K562 (cell line): ENCODE measurements around the gene MFAP5. TPM values are rescaled to one million over a fixed set of nuclear protein-coding genes. Genes with fewer than 3 reads are reported as not detected.

Experiments
- ATAC-seq: fragments of 200-7000 bp; cut with Tn5 transposase; 3 replicates; pipeline ENCODE4 v1.9.1; 2020; ENCODE audit warnings: moderate library complexity
- BruUV-seq: library from RNA; stranded (reverse); fragments of 400-500 nt; replicated peaks from 2 replicates; lab custom pipeline; 2021; lab: Mats Ljungman, UMichigan
- CTCF ChIA-PET: fragments of 300-600 bp; formaldehyde crosslinking; extraction: SDS; loops from one replicate; lab custom pipeline; 2021; ENCODE audit warnings: low intra/inter-chr PET ratio; lab: Yijun Ruan, JAX
- POLR2A ChIA-PET: fragments of 300-600, 350-650 bp; sonication (Branson Sonifier 250); formaldehyde crosslinking; extraction: SDS; loops from one replicate; lab custom pipeline; 2021; ENCODE audit warnings: antibody characterized with exemption, inconsistent platforms; lab: Yijun Ruan, JAX
- DNase-seq, 4 experiments: peaks; one replicate each; pipeline versions ENCODE4 v3.0.0 to v3.0.0-alpha.2; 2011 to 2018; ENCODE audit warnings: low spot score in 3 of 4, mixed read lengths in 3 of 4; ENCODE audit errors: extremely low read depth in 1 of 4
- FAIRE-seq: peaks from 2 replicates; lab custom pipeline; 2011; peaks lifted over from hg19 to GRCh38; lab: Jason Lieb, UNC
- H2AFZ ChIP-seq: 2 replicates; pipeline ENCODE4 v1.6.0; 2011; ENCODE audit warnings: low read depth, low read length, control low read depth, inconsistent platforms
- H3K27ac ChIP-seq: fragments of 200-600 bp; 3 replicates; pipeline ENCODE4 v1.8.0; 2011; ENCODE audit warnings: low read depth, mild to moderate bottlenecking, control low read depth, inconsistent platforms, low read length, moderate library complexity, mixed read lengths; ENCODE audit errors: extremely low read depth
- H3K27me3 ChIP-seq, 2 experiments: fragments of 300-600 bp in 1 of 2; 2 replicates in 1 of 2; 3 replicates in 1 of 2; pipeline versions ENCODE4 v1.6.0 to v1.8.0; 2011; ENCODE audit warnings: inconsistent platforms in 2 of 2, low read length in 2 of 2, mild to moderate bottlenecking in 1 of 2, mixed read lengths in 1 of 2, moderate library complexity in 1 of 2; ENCODE audit not compliant: control insufficient read depth in 2 of 2, insufficient read depth in 2 of 2
- H3K36me3 ChIP-seq: fragments of 300-600 bp; 3 replicates; pipeline ENCODE4 v1.8.0; 2011; ENCODE audit warnings: mild to moderate bottlenecking, low read length, inconsistent platforms; ENCODE audit not compliant: control insufficient read depth, insufficient read depth
- H3K4me1 ChIP-seq, 2 experiments: fragments of 200-600 bp in 1 of 2; replicated peaks in 1 of 2; 2 replicates in 1 of 2; 3 replicates in 1 of 2; pipeline versions ENCODE4 v1.5.1 to v1.8.0; 2011; ENCODE audit warnings: inconsistent platforms in 2 of 2, low read length in 2 of 2, mild to moderate bottlenecking in 1 of 2, mixed read lengths in 1 of 2, moderate library complexity in 1 of 2; ENCODE audit not compliant: control insufficient read depth in 2 of 2, insufficient read depth in 2 of 2
- H3K4me2 ChIP-seq: 2 replicates; pipeline ENCODE4 v1.6.1; 2011; ENCODE audit warnings: low read length, control low read depth, inconsistent platforms, mixed read lengths; ENCODE audit not compliant: insufficient read depth
- H3K4me3 ChIP-seq: fragments of 200-600 bp; sonication (generic), shearing (Covaris generic); 2 replicates; pipeline ENCODE4 v1.5.1; 2016; ENCODE audit warnings: control low read depth, inconsistent platforms
- H3K79me2 ChIP-seq: fragments of 200-600 bp; 3 replicates; pipeline ENCODE4 v1.8.0; 2011; ENCODE audit warnings: low read length, inconsistent platforms; ENCODE audit not compliant: control insufficient read depth, insufficient read depth
- H3K9ac ChIP-seq, 2 experiments: 2 replicates each; pipeline versions ENCODE4 v1.6.0 to v1.6.1; 2011; ENCODE audit warnings: low read depth in 2 of 2, low read length in 2 of 2, control low read depth in 1 of 2, inconsistent platforms in 1 of 2, mild to moderate bottlenecking in 1 of 2, mixed read lengths in 1 of 2; ENCODE audit not compliant: insufficient read depth in 1 of 2
- H3K9me1 ChIP-seq: one replicate; pipeline ENCODE4 v1.6.0; 2011; ENCODE audit warnings: inconsistent platforms, mild to moderate bottlenecking, low read length, moderate library complexity; ENCODE audit not compliant: control insufficient read depth, insufficient read depth
- H3K9me3 ChIP-seq: replicated peaks from 2 replicates; pipeline ENCODE4 v1.5.1; 2011; ENCODE audit warnings: low read depth, low read length, inconsistent platforms; ENCODE audit not compliant: control insufficient read depth, insufficient read depth
- H4K20me1 ChIP-seq: replicated peaks from 2 replicates; pipeline ENCODE4 v1.6.1; 2011; ENCODE audit warnings: low read length, inconsistent platforms, mixed read lengths; ENCODE audit not compliant: control insufficient read depth, insufficient read depth
- CEBPG ChIP-seq, 3 experiments: fragments of 200-800 bp in 1 of 3; sonication (Bioruptor generic) in 1 of 3; sonication (generic) in 1 of 3; formaldehyde crosslinking in 1 of 3; IDR thresholded peaks in 2 of 3; conservative IDR thresholded peaks in 1 of 3; 2 replicates each; pipeline versions ENCODE4 v1.6.1 to v1.8.0; 2016 to 2022; ENCODE audit warnings: missing compliant biosample characterization in 2 of 3, missing genetic modification characterization in 2 of 3, mild to moderate bottlenecking in 1 of 3, missing genetic modification reagents in 1 of 3
- CREBBP ChIP-seq: IDR thresholded peaks from one replicate; pipeline ENCODE4 v1.6.1; 2012; ENCODE audit warnings: low read depth, mild to moderate bottlenecking, control low read depth, inconsistent platforms, low read length
- DMBX1 ChIP-seq: fragments of 250-450 bp; sonication (Bioruptor Pico); IDR thresholded peaks from 2 replicates; pipeline ENCODE4 v1.8.0; 2022; ENCODE audit warnings: inconsistent platforms, mild to moderate bottlenecking, moderate library complexity, borderline replicate concordance
- DNMT1 ChIP-seq: fragments of 450-650 bp; IDR thresholded peaks from 2 replicates; pipeline ENCODE4 v1.6.1; 2016; ENCODE audit warnings: antibody characterized with exemption, mild to moderate bottlenecking
- GABPB2 ChIP-seq: fragments of 250-450 bp; sonication (Bioruptor Pico); conservative IDR thresholded peaks from 2 replicates; pipeline ENCODE4 v1.5.1; 2021; ENCODE audit warnings: mild to moderate bottlenecking
- MTF1 ChIP-seq: fragments of 250-450 bp; sonication (Bioruptor Pico); IDR thresholded peaks from 2 replicates; pipeline ENCODE4 v1.9.0; 2021; ENCODE audit warnings: moderate library complexity, mild to moderate bottlenecking, inconsistent platforms, borderline replicate concordance
- PTTG1 ChIP-seq: fragments of 450-650 bp; IDR thresholded peaks from 2 replicates; pipeline ENCODE4 v1.6.1; 2016; ENCODE audit warnings: low read depth, mild to moderate bottlenecking, missing genetic modification characterization, missing compliant biosample characterization
- SETDB1 ChIP-seq: IDR thresholded peaks from one replicate; pipeline ENCODE4 v1.6.1; 2012; ENCODE audit warnings: low read length, control low read depth, inconsistent platforms
- ZBTB7A ChIP-seq: IDR thresholded peaks from 2 replicates; pipeline ENCODE4 v1.6.1; 2011; ENCODE audit warnings: low read depth, mild to moderate bottlenecking, low read length, moderate library complexity, borderline replicate concordance; ENCODE audit not compliant: control insufficient read depth
- whole genome bisulfite sequencing: fragments of 100-300 bp; shearing (Covaris generic); methylation state at CpG from one replicate; pipeline ENCODE4 v1.1.6; 2016; ENCODE audit warnings: low coverage, mixed read lengths; ENCODE audit not compliant: insufficient coverage; ENCODE audit errors: missing lambda C conversion rate; 5-methylcytosine and 5-hydroxymethylcytosine counted together
- in situ Hi-C: fragments of 300-500 bp; cut with MboI; formaldehyde crosslinking; loops from 4 replicates; pipeline ENCODE4 v1.15.0; 2018; ENCODE audit warnings: inconsistent platforms, mixed read lengths
- intact Hi-C: fragments of 100-400 bp; cut with micrococcal nuclease; formaldehyde crosslinking; loops from 2 replicates; pipeline ENCODE4 v1.14.2; 2022
- polyA plus RNA-seq, 8 experiments: library from polyadenylated mRNA; depleted of rRNA in 4 of 8; stranded (reverse) in 5 of 8; unstranded in 3 of 8; fragments of >200 nt; fragmentation: Nextera tagmentation in 2 of 8; fragmentation: Illumina TruSeq in 1 of 8; extraction: Ambion mirVana in 2 of 8; extraction: Trizol in 1 of 8; gene quantifications; 2 replicates each; pipeline versions ENCODE4 v1.2.1 to v1.2.3, GENCODE V29; 2011 to 2014; ENCODE audit warnings: inconsistent platforms in 1 of 8, missing spikeins in 1 of 8
- total RNA-seq, 7 experiments: library from RNA; depleted of rRNA in 6 of 7; stranded (reverse); fragments of >200 nt in 6 of 7; fragmentation: Illumina TruSeq in 2 of 7; extraction: Trizol in 2 of 7; gene quantifications; 2 replicates each; pipeline versions ENCODE4 v1.2.1 to v1.2.3, GENCODE V29; 2011 to 2021; ENCODE audit warnings: low replicate concordance in 1 of 7

MFAP5 gene
- total and polyA plus RNA-seq, 9 of the 15 experiments (the other 6 are each of a cell fraction or from before 2014, with no cell fraction given): not detected

DNA sequence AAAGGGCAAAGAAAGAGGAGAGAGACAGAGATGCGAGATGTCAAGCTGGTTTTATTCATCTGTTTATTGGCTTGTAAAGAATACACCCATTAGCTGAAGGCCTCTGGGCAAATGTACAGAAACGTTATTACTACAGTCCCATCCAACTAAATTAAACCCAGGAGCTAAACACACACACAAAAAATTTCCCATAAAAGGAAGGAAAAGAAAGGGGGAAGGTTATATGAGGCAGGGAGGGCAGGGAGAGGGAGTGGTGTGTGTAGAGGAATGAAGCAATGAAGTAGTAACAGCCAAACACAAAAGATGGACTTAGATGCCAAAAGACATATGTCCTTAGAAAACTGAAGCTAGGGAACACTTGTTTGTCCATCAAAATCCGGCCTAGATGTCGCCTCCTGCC lies 3.1 kb upstream of the MFAP5 start:
- no peak overlapping the region for H2AFZ ChIP-seq
- DNase-seq (no peak), ATAC-seq (no peak), FAIRE-seq (no peak)
- no peaks in the 10 kb centered on the region for H3K4me1 ChIP-seq
- H3K4me3 ChIP-seq: no peak overlapping the region
- intact Hi-C loops (no loop called here), in situ Hi-C loops (no loop called here)
- H3K27ac ChIP-seq: no peak overlapping the region
- ChIA-PET CTCF (no interaction called here), POLR2A (interaction anchor here (1.1 kb wide), 1 partner anchor 527 kb away, joined by 3 read pairs; no protein-coding TSS in a partner anchor)
- 3% methylated on average over 4 of the region's 4 CpGs for WGBS
- H3K9me3 ChIP-seq: no peaks in the 10 kb centered on the region
- no peaks in the 10 kb centered on the region for H4K20me1 ChIP-seq
- BruUV-seq: no TSS peak
- H3K4me2 ChIP-seq: no peak overlapping the region
- H3K9ac ChIP-seq: no peak overlapping the region
- no peak for TF ChIP-seq GABPB2 (CRISPR knock-in tag)
- no peak for TF ChIP-seq DMBX1 (CRISPR knock-in tag)
- no peak for TF ChIP-seq PTTG1 (tag)
- no peak for TF ChIP-seq CREBBP
- no peak for TF ChIP-seq CEBPG (CRISPR knock-in tag; IDR thresholded peaks at IDR 0.05)
- TF ChIP-seq CEBPG (tag; conservative IDR thresholded peaks at IDR 0.05 in 1 of 2, IDR thresholded peaks at IDR 0.05 in 1 of 2): no peak
- no peak for TF ChIP-seq ZBTB7A
- no peak for TF ChIP-seq SETDB1
- no peak for TF ChIP-seq MTF1 (CRISPR knock-in tag)
- TF ChIP-seq DNMT1: no peak
- H3K36me3 ChIP-seq: no peaks in the 10 kb centered on the region
- no peaks in the 10 kb centered on the region for H3K79me2 ChIP-seq
- no peaks in the 10 kb centered on the region for H3K9me1 ChIP-seq
- H3K27me3 ChIP-seq: peaks cover 11 to 18% of the 10 kb centered on the region in 2 experiments
